Brain microvascular endothelial cell (primary cell): ENCODE data around the gene FCHO1.

Experiments used
- DNase-seq: peaks from one replicate; pipeline ENCODE4 v3.0.0-alpha.2; 2020
- H3K27ac ChIP-seq: fragments of 250-450 bp; sonication (Bioruptor Pico); 2 replicates; pipeline ENCODE4 v1.5.1; 2020; ENCODE audit warnings: mild to moderate bottlenecking, moderate library complexity
- H3K27me3 ChIP-seq: fragments of 250-450 bp; sonication (Bioruptor Pico); replicated peaks from 2 replicates; pipeline ENCODE4 v1.5.1; 2020; ENCODE audit warnings: mild to moderate bottlenecking
- H3K36me3 ChIP-seq: fragments of 250-450 bp; sonication (Bioruptor Pico); replicated peaks from 2 replicates; pipeline ENCODE4 v1.5.1; 2020; ENCODE audit warnings: mild to moderate bottlenecking
- H3K4me3 ChIP-seq: 2 replicates; pipeline ENCODE4 v1.5.1; 2011; ENCODE audit warnings: low read depth, mild to moderate bottlenecking, control low read depth, low read length, moderate library complexity
- in situ Hi-C: cut with HindIII; loops from 2 replicates; pipeline ENCODE4 v1.10.0; 2017; ENCODE audit warnings: low sequenced_read_pairs, low pct_ligation_motif_present
- TF ChIP-seq, protein P1 (sequence below): IDR thresholded peaks from 2 replicates; pipeline ENCODE4 v1.5.1; 2011; ENCODE audit warnings: low read depth, mild to moderate bottlenecking, moderate library complexity, low read length, control low read depth, inconsistent platforms; ENCODE audit errors: missing control alignments

The FCHO1 gene

DNA sequence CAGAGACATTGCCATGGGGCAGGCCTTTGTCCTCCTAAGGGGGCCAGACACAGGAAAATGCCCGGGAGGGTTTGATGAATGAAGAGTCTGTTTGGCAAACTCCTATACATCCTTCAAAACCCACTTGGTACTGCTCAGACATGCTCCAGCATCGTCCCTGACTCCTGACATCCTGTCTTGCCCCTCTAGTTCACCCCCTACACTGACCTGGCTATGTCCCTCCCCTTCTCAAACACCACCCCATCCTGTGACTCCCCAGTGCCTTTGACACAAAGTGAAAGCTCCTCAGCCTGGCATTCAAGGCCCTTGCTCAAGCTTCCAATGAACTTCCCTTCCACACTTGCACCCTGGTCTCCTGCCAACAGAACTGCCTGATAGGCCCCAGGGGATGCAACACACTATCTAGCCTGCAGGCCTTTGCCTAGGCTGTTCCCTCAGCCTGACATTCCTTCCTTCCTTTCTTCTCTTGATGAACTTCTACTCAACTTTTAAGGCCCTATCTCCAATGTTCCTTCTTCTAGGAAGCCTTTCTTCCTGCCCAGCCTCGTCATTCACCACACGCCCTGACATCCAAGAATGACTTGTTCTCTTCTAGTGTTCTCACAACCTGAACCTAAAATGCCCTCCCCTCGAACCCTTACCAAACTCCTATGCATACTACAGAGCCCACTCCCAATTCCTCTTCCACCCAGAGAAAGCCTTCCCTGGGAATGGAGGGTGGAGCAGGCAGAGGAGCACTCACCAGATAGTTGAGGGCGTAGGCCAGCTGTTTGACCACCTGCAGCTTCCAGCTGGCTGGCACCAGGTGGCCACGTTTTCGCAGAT is 84.1 kb downstream of the FCHO1 start:
- Histone ChIP-seq H3K4me3 (no peak overlapping the region), H3K36me3 (no peaks in the 10 kb centered on the region), H3K27ac (no peak overlapping the region), H3K27me3 (no peaks in the 10 kb centered on the region)
- no peak for DNase-seq
- TF ChIP-seq, protein P1, sequence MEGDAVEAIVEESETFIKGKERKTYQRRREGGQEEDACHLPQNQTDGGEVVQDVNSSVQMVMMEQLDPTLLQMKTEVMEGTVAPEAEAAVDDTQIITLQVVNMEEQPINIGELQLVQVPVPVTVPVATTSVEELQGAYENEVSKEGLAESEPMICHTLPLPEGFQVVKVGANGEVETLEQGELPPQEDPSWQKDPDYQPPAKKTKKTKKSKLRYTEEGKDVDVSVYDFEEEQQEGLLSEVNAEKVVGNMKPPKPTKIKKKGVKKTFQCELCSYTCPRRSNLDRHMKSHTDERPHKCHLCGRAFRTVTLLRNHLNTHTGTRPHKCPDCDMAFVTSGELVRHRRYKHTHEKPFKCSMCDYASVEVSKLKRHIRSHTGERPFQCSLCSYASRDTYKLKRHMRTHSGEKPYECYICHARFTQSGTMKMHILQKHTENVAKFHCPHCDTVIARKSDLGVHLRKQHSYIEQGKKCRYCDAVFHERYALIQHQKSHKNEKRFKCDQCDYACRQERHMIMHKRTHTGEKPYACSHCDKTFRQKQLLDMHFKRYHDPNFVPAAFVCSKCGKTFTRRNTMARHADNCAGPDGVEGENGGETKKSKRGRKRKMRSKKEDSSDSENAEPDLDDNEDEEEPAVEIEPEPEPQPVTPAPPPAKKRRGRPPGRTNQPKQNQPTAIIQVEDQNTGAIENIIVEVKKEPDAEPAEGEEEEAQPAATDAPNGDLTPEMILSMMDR, result no peak
- in situ Hi-C loops, result no loop called here

DNA sequence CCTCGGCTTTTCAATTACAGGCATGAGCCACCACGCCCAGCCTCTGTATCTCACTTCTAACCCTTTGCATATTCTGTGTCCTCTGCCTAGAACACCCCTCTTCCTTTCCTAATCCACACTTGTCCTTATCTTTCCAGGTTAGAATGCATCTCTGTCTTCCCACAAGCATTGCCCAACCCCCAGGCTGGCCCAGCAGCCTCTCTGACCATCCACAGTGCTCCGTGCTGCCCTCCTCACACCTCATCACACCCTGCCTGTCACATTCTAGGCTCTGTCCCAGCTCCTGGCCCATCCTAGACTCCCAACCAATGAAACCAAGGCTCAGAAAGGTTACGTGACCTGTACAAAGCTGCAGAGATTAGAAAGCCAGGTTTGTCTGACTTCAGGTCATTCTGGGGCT is 85.3 kb downstream of the FCHO1 start:
- Histone ChIP-seq H3K36me3 (no peaks in the 10 kb centered on the region), H3K27me3 (no peaks in the 10 kb centered on the region), H3K27ac (no peak overlapping the region), H3K4me3 (no peak overlapping the region)
- no peak for DNase-seq
- in situ Hi-C loops, result no loop called here
- TF ChIP-seq, protein P1, result no peak

DNA sequence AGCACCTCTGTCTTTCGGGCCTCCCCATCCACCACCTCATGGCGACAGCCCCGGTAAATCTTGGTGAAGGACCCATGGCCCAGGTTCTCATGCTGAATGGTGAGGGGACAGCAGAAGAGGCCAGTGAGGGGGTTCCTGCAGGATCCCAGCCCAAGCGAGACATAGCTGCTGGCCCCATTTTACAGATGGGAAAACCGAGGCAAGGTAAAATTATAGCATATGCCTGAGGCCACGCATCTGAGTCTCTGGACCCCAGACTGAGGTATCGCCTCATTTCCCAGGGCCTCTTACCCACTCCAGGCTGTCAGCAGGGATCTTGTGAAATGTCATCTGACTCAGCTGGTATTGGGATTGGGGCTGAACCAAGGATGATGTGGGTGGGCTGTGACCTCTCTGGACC is 86.7 kb downstream of the FCHO1 start:
- Histone ChIP-seq H3K4me3 (no peak overlapping the region), H3K27ac (no peak overlapping the region), H3K36me3 (no peaks in the 10 kb centered on the region), H3K27me3 (no peaks in the 10 kb centered on the region)
- no peak for DNase-seq
- TF ChIP-seq, protein P1, result no peak
- in situ Hi-C loops, result no loop called here
